Stimulated activated CD8-positive, alpha-beta memory T cell treated with anti-CD3 and anti-CD28 coated beads, Interleukin-2, amount 100 ng/mL, for 1 hour (primary cell): ENCODE data around the gene ZNF793.

ENCODE experiments used
- DNase-seq, 2 donors: peaks; one replicate each; pipeline ENCODE4 v3.0.0-alpha.2; 2020; ENCODE audit warnings: low read depth in 2 of 2

ZNF793 gene

DNA sequence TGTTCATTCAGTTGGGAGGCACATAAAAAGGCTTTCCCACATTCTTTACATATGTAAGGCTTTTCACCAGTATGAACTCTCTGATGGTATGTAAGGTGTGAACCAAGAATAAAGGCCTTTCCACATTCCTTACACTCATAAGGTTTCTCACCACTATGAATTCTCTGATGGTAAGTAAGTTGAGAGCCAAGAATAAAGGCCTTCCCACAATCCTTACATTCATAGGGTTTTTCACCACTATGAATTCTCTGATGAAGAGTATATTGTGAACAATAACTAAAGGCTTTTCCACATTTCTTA, 58.6 kb downstream of the ZNF793 start:
- no peak for DNase-seq

DNA sequence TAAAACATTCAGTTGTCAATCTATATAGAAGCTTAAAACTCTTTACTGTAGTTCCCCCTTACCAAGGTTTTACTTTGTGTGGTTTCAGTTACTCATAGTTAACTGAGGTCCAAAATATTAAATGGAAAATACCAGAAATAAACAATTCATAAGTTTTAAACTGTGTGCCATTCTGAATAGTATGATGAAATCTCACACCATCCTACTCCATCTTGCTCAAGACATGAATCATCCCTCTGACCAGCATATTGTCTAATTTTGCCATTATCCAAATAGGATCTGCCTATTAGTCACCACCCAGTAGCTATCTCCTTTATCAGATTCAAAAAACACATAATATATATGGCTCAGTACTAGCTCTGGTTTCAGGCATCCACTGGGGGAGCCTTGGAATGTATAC, 65.5 kb downstream of the ZNF793 start:
- DNase-seq: no peak

DNA sequence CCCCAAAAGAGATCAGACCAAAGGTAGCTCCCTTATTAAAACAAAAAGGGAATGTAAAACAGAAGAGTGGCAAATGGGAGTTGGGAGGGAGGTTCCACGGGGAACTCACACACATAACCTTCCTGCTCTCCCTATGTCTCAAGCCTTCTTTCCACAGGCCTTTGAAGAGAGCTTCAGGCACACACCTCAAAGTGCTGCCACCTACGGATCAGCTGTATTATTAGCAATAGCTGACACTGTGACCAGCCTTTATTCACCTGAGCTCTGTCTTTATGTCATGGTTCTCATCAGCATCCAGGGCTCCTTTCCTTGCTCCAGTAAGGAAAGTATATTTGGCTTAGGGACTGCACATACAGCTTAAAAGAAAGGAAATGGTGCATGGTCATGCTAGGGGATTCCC, 76.6 kb downstream of the ZNF793 start:
- no peak for DNase-seq
